ENCODE measurements around the gene GLIPR2.

The GLIPR2 gene

DNA sequence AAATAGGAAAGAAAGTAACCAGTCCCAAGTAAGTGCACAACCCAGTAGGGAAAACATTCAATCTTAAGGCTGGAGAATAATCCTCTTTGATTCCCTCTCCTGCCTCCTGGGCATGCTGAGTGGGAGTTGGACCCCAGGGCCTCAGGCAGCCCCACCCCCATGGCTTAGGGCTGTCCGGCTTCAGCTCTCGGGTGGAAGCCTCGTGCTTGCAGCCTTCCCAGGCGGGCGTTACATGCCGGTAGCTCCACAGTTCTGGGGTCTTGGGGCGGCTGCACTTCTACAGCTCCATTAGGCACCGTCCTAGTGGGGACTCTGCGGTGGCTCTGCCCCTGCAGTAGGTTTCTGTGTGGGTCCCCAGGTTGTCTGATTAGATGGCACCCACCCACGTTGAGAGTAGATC is 10.1 kb downstream of the GLIPR2 start:
- Histone ChIP-seq H2BK5ac (ENCODE audit: low read length) (no peak overlapping the region), H3K27me3 (ENCODE audit: insufficient read depth, low read length, poor library complexity) (no peaks in the 10 kb centered on the region), H3K4me2 (ENCODE audit: low read length) (no peak overlapping the region), H3K56ac (ENCODE audit: low read length) (no peak overlapping the region), H3K79me2 (ENCODE audit: control insufficient read depth, insufficient read depth, low read length) (no peaks in the 10 kb centered on the region), H4K8ac (ENCODE audit: low read depth, low read length) (no peak overlapping the region), H3K4me3 (ENCODE audit: low read length) (no peak overlapping the region), H3K79me1 (ENCODE audit: low read length) (peaks cover 2% of the 10 kb centered on the region), H3K9ac (ENCODE audit: low read length) (no peak overlapping the region), H3K23ac (ENCODE audit: low read length) (no peak overlapping the region), H2BK15ac (replicated peaks; ENCODE audit: low read depth) (no peak overlapping the region), H4K5ac (ENCODE audit: low read length) (no peak overlapping the region), H3K18ac (ENCODE audit: low read length) (no peak overlapping the region), H3K27ac (ENCODE audit: low read depth, low read length) (no peak overlapping the region), H2BK120ac (ENCODE audit: low read depth, low read length) (no peak overlapping the region), H3K4ac (ENCODE audit: low read depth, low read length) (no peak overlapping the region), H3K4me1 (ENCODE audit: control insufficient read depth, low read depth, low read length) (peaks cover 2% of the 10 kb centered on the region), H2AK5ac (ENCODE audit: low read length) (no peak overlapping the region), H3K36me3 (ENCODE audit: control insufficient read depth, insufficient read depth, low read length) (no peaks in the 10 kb centered on the region)
- DNase-seq: no peak
- no CpG with 5 or more reads among the region's 10 CpGs for WGBS (ENCODE audit: extremely low coverage, insufficient coverage, low lambda C conversion rate)

DNA sequence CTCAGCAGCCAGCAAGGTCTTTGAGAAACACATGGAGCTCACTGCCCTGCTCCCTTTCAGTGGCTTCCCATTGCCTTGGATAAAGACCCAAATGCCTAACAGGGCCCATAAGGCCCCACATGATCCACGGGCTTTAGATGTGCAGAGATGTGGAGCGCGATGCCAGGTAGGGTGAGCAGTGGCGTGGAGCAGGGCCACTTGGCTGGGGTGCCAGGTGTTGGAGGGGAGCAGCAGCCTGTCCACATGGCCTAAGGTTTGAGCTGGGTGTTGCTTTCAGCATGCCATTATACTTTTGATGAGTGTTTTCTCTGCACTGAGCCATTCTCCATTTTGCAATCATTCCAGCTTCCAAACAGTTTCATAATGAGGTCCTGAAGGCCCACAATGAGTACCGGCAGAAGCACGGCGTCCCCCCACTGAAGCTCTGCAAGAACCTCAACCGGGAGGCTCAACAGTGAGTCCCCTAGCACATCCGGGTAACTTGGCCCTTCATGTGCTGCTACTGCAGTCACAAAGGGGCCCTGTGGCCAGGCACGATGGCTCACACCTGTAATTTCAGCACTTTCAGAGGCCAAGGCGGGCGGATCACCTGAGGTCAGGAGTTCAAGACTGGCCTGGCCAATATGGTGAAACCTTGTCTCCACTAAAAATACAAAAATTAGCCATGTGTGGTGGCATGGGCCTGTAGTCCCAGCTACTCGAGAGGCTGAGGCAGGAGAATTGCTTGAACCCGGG is 11.1 kb downstream of the GLIPR2 start:
- Histone ChIP-seq H3K27me3 (ENCODE audit: insufficient read depth, low read length, poor library complexity) (no peaks in the 10 kb centered on the region), H4K8ac (ENCODE audit: low read depth, low read length) (no peak overlapping the region), H2BK15ac (replicated peaks; ENCODE audit: low read depth) (no peak overlapping the region), H2BK120ac (ENCODE audit: low read depth, low read length) (no peak overlapping the region), H3K23ac (ENCODE audit: low read length) (no peak overlapping the region), H2BK5ac (ENCODE audit: low read length) (no peak overlapping the region), H3K56ac (ENCODE audit: low read length) (no peak overlapping the region), H3K4ac (ENCODE audit: low read depth, low read length) (no peak overlapping the region), H3K79me2 (ENCODE audit: control insufficient read depth, insufficient read depth, low read length) (no peaks in the 10 kb centered on the region), H3K27ac (ENCODE audit: low read depth, low read length) (no peak overlapping the region), H3K4me3 (ENCODE audit: low read length) (no peak overlapping the region), H3K79me1 (ENCODE audit: low read length) (no peaks in the 10 kb centered on the region), H3K4me2 (ENCODE audit: low read length) (no peak overlapping the region), H4K5ac (ENCODE audit: low read length) (no peak overlapping the region), H3K36me3 (ENCODE audit: control insufficient read depth, insufficient read depth, low read length) (no peaks in the 10 kb centered on the region), H3K4me1 (ENCODE audit: control insufficient read depth, low read depth, low read length) (no peaks in the 10 kb centered on the region), H3K9ac (ENCODE audit: low read length) (no peak overlapping the region), H3K18ac (ENCODE audit: low read length) (no peak overlapping the region), H2AK5ac (ENCODE audit: low read length) (no peak overlapping the region)
- no peak for DNase-seq
- WGBS (ENCODE audit: extremely low coverage, insufficient coverage, low lambda C conversion rate): no CpG with 5 or more reads among the region's 14 CpGs

DNA sequence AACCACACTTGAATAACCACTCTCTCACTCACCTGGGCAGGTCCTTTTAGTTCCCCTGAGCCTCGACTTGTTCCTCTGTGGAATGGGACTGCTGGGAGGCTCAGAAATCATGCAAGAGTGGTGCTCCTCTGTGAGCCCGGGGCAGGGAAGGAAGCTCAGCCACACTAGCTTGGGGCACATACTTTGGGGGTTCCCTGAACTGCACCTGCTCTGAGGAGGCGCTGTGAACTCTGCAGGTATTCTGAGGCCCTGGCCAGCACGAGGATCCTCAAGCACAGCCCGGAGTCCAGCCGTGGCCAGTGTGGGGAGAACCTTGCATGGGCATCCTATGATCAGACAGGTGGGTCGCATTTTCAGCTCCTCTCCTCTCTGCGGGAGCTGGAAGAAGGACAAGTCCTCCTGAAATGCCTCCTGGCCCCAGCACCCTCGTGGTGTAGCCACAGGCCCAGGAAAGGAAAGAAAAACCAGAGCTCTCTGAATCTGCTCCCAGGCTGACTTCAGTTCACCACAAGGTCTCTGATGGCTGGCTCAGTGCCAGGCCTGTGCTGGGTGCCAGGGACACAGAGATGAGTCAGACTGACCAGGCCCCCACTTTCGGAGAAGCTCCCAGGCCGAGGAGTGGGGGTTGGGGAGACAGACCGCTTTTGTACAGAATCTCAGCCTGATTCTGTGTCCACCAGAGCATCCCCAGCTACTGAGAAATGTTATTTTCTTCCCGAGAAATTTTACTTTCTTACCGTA is 11.9 kb downstream of the GLIPR2 start:
- Histone ChIP-seq H3K27me3 (ENCODE audit: insufficient read depth, low read length, poor library complexity) (no peaks in the 10 kb centered on the region), H3K23ac (ENCODE audit: low read length) (no peak overlapping the region), H3K79me2 (ENCODE audit: control insufficient read depth, insufficient read depth, low read length) (no peaks in the 10 kb centered on the region), H3K79me1 (ENCODE audit: low read length) (no peaks in the 10 kb centered on the region), H3K18ac (ENCODE audit: low read length) (no peak overlapping the region), H3K36me3 (ENCODE audit: control insufficient read depth, insufficient read depth, low read length) (no peaks in the 10 kb centered on the region), H4K5ac (ENCODE audit: low read length) (no peak overlapping the region), H2BK120ac (ENCODE audit: low read depth, low read length) (no peak overlapping the region), H2AK5ac (ENCODE audit: low read length) (no peak overlapping the region), H3K4me3 (ENCODE audit: low read length) (no peak overlapping the region), H3K4me2 (ENCODE audit: low read length) (no peak overlapping the region), H3K27ac (ENCODE audit: low read depth, low read length) (no peak overlapping the region), H2BK15ac (replicated peaks; ENCODE audit: low read depth) (no peak overlapping the region), H3K9ac (ENCODE audit: low read length) (no peak overlapping the region), H3K4me1 (ENCODE audit: control insufficient read depth, low read depth, low read length) (no peaks in the 10 kb centered on the region), H2BK5ac (ENCODE audit: low read length) (no peak overlapping the region), H3K56ac (ENCODE audit: low read length) (no peak overlapping the region), H4K8ac (ENCODE audit: low read depth, low read length) (no peak overlapping the region), H3K4ac (ENCODE audit: low read depth, low read length) (no peak overlapping the region)
- no peak for DNase-seq
- WGBS (ENCODE audit: extremely low coverage, insufficient coverage, low lambda C conversion rate): no CpG with 5 or more reads among the region's 14 CpGs

DNA sequence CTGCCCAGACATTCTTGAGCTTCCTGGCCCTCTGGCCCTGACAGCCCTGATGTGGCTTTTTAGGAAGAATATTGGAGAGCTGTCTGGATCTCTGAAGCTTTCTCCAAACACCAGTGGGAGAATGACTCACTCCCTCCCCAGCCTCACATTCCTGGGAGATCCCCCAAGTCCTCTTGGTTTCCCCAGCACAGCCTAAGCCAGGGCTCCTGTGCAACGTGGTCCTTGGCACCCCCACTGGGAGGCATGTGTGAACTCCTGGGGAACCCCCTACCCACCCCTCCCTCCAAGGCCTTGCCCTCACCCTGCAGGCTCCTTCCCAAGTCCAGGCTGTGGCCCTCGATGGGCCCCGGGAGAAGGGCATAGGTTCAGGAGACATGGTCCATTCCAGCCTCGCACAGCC is 12.7 kb downstream of the GLIPR2 start:
- H2BK15ac ChIP-seq (replicated peaks; ENCODE audit: low read depth): no peak overlapping the region
- no peak overlapping the region for H3K23ac ChIP-seq (ENCODE audit: low read length)
- no peak overlapping the region for H3K27ac ChIP-seq (ENCODE audit: low read depth, low read length)
- no peak overlapping the region for H2AK5ac ChIP-seq (ENCODE audit: low read length)
- H3K4me3 ChIP-seq (ENCODE audit: low read length): no peak overlapping the region
- no peak overlapping the region for H2BK120ac ChIP-seq (ENCODE audit: low read depth, low read length)
- H3K36me3 ChIP-seq (ENCODE audit: control insufficient read depth, insufficient read depth, low read length): no peaks in the 10 kb centered on the region
- no peak for DNase-seq
- H4K8ac ChIP-seq (ENCODE audit: low read depth, low read length): no peak overlapping the region
- no peaks in the 10 kb centered on the region for H3K79me1 ChIP-seq (ENCODE audit: low read length)
- no CpG with 5 or more reads among the region's 4 CpGs for WGBS (ENCODE audit: extremely low coverage, insufficient coverage, low lambda C conversion rate)
- no peaks in the 10 kb centered on the region for H3K27me3 ChIP-seq (ENCODE audit: insufficient read depth, low read length, poor library complexity)
- H3K79me2 ChIP-seq (ENCODE audit: control insufficient read depth, insufficient read depth, low read length): no peaks in the 10 kb centered on the region
- H3K4me2 ChIP-seq (ENCODE audit: low read length): no peak overlapping the region
- H3K56ac ChIP-seq (ENCODE audit: low read length): no peak overlapping the region
- no peak overlapping the region for H3K18ac ChIP-seq (ENCODE audit: low read length)
- H3K4ac ChIP-seq (ENCODE audit: low read depth, low read length): no peak overlapping the region
- no peak overlapping the region for H4K5ac ChIP-seq (ENCODE audit: low read length)
- no peak overlapping the region for H3K9ac ChIP-seq (ENCODE audit: low read length)
- H3K4me1 ChIP-seq (ENCODE audit: control insufficient read depth, low read depth, low read length): no peaks in the 10 kb centered on the region
- no peak overlapping the region for H2BK5ac ChIP-seq (ENCODE audit: low read length)

DNA sequence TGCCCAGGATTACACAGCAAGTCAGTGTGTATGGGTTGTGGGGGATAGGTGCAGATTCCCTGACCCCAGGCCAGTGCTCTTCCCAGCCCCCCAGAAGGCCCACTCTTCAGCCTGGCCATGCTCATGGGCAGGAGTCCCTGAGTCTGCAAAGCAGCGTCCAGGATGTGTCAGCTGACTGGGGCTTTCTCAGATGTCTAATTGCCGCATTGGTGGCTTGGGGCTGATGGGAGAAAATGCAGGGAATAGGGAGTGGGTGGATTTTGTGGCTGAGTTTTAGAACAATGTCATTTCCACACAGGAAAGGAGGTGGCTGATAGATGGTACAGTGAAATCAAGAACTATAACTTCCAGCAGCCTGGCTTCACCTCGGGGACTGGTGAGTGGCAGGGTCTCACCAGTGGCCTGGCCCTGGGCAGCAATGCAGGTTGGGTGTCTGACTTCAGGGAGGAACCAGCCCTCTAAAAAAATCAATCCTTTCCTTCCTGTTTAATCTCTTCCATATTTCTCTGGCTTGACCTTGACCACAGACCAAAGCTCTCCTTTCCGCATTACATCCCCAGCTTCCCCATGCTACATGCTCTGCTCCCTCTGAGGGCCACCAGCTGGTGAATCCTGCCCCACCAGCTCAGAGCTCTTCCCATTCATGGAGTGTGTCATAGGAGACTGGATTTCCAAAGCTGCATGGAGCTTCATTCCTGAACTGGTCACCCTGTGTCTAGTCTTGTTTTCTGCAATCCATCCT is 14.2 kb downstream of the GLIPR2 start:
- no CpG with 5 or more reads among the region's 4 CpGs for WGBS (ENCODE audit: extremely low coverage, insufficient coverage, low lambda C conversion rate)
- H3K23ac ChIP-seq (ENCODE audit: low read length): no peak overlapping the region
- no peak overlapping the region for H3K56ac ChIP-seq (ENCODE audit: low read length)
- H3K36me3 ChIP-seq (ENCODE audit: control insufficient read depth, insufficient read depth, low read length): no peaks in the 10 kb centered on the region
- H2BK15ac ChIP-seq (replicated peaks; ENCODE audit: low read depth): no peak overlapping the region
- no peak overlapping the region for H3K4ac ChIP-seq (ENCODE audit: low read depth, low read length)
- H3K4me3 ChIP-seq (ENCODE audit: low read length): no peak overlapping the region
- no peak overlapping the region for H3K27ac ChIP-seq (ENCODE audit: low read depth, low read length)
- no peak for DNase-seq
- no peak overlapping the region for H3K18ac ChIP-seq (ENCODE audit: low read length)
- no peaks in the 10 kb centered on the region for H3K27me3 ChIP-seq (ENCODE audit: insufficient read depth, low read length, poor library complexity)
- no peak overlapping the region for H2AK5ac ChIP-seq (ENCODE audit: low read length)
- no peak overlapping the region for H4K5ac ChIP-seq (ENCODE audit: low read length)
- no peak overlapping the region for H3K9ac ChIP-seq (ENCODE audit: low read length)
- no peak overlapping the region for H2BK5ac ChIP-seq (ENCODE audit: low read length)
- H2BK120ac ChIP-seq (ENCODE audit: low read depth, low read length): no peak overlapping the region
- no peak overlapping the region for H4K8ac ChIP-seq (ENCODE audit: low read depth, low read length)
- H3K79me1 ChIP-seq (ENCODE audit: low read length): no peaks in the 10 kb centered on the region
- no peak overlapping the region for H3K4me2 ChIP-seq (ENCODE audit: low read length)
- no peaks in the 10 kb centered on the region for H3K79me2 ChIP-seq (ENCODE audit: control insufficient read depth, insufficient read depth, low read length)
- H3K4me1 ChIP-seq (ENCODE audit: control insufficient read depth, low read depth, low read length): no peaks in the 10 kb centered on the region

All from mesendoderm (in vitro differentiated cells).